KOPT-K1 (cell line): ENCODE data around the gene LUM.

Source experiments
- H3K27ac ChIP-seq: fragments of 200-600 bp; sonication (generic); 2 replicates; pipeline ENCODE4 v1.5.1; 2016; ENCODE audit warnings: antibody characterized with exemption, mild to moderate bottlenecking, low read depth, low read length; ENCODE audit not compliant: poor library complexity, severe bottlenecking
- H3K36me3 ChIP-seq: fragments of 200-600 bp; sonication (generic); 2 replicates; pipeline ENCODE4 v1.5.1; 2017; ENCODE audit warnings: antibody characterized with exemption, mild to moderate bottlenecking, low read length, moderate library complexity; ENCODE audit not compliant: insufficient read depth
- H3K9me3 ChIP-seq: fragments of 200-600 bp; sonication (generic); 2 replicates; pipeline ENCODE4 v1.5.1; 2017; ENCODE audit warnings: antibody characterized with exemption, low read length, mild to moderate bottlenecking; ENCODE audit not compliant: insufficient read depth, poor library complexity, severe bottlenecking

The LUM gene

DNA sequence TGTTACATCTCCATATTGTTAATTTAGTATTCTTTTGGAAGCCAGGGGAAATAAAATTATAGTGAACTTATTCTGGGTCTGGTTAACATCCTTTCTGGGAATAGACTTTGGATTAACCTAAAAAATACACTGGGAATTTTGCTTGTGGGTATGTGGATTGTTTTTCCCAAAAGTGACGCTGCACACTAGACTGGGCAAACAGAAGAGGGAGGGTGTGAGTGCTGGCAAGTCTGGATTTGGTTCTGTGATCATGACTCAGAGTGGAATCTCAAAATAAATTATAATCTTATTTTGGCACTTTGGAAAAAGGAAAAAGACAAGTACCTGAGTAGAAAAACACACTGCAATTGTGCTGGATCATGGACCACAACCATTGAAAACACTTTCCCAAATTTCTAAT, 15.2 kb upstream of the LUM start:
- no peak overlapping the region for H3K27ac ChIP-seq
- H3K36me3 ChIP-seq: no peaks in the 10 kb centered on the region
- no peaks in the 10 kb centered on the region for H3K9me3 ChIP-seq

DNA sequence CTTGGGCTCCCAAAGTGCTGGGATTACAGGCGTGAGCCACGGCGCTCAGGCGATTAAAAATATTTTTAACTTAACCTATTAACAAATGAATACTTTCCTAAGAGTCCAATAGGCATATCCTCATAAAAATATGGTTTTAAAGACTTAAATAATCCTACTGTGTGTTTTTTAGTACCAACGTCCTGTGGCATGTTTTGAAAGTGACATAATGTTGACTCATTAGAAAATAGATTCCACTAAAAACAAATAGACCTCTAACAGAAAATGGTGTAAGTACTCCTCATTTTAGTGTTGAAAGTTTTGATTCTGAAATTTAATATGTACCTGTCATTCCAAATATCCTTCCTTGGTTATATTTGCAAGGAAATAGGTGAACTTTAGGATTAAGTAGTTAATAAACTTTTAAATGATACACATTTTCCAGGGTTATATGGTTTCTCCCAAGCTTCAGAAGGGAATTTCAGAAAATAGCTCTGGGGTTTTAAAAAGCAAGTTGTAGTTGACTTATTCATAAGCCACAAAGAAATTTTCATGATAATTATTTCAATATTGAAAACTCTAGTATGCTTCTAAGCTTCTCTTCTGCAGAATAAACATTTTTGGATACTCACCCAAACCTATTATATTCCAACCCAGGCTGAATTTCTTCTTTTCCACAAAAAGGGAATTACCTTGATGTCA, 12.1 kb upstream of the LUM start:
- Histone ChIP-seq H3K36me3 (no peaks in the 10 kb centered on the region), H3K9me3 (no peaks in the 10 kb centered on the region), H3K27ac (no peak overlapping the region)

DNA sequence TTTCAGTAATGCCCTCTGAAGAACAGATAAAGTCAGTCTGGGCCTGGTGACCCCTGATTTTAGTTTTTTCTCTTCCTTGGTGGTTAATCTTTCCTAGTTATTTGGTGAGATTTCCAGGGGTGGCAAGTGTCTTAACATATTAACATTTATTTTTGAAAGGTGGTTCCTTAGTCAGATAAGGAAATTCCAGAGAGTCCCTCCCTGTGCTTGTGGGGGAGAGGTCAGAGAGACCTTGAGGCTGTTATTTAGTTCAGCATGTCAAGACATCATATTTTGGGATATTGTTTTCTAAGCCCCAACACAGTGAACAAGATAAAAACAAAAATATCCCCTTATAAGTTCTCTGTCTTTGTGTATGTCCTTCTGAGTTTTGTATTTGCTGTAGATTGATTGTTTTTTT, 9.5 kb upstream of the LUM start:
- Histone ChIP-seq H3K9me3 (no peaks in the 10 kb centered on the region), H3K27ac (no peak overlapping the region), H3K36me3 (no peaks in the 10 kb centered on the region)

DNA sequence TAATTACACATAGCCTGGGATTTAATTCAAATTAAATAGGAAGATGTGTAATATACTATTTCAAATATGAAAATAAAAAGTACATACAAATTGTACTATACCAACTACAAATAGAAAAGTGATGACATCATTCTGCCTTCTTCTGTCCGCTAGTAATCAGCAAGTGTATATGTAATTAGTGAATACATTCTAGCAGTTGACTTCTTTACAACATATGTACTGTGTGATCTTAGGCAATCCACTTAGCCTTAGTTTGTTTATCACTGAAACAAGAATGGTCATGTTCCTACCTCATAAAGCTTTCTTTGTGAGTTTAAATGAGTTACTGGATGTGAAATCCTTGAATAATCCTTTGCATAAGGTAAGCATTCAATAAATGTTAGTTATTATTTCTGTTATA, 7.8 kb upstream of the LUM start:
- Histone ChIP-seq H3K27ac (no peak overlapping the region), H3K9me3 (no peaks in the 10 kb centered on the region), H3K36me3 (no peaks in the 10 kb centered on the region)

DNA sequence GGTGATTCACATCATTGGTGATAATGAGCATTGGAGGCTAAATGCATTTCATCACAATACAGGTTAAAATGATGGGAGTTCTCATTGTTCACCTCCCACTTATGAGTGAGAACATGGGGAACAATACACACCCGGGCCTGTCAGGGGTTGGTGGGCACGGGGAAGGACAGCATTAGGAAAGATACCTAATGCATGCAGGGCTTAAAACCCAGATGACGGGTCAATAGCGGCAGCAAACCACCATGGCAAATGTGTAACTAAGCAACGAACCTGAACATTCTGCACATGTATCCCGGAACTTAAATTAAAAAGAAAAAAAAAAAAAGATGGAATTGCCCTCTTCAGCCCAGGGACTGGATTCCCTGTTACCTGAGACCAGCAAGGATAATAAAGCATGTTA, 2.3 kb upstream of the LUM start:
- H3K27ac ChIP-seq: no peak overlapping the region
- H3K36me3 ChIP-seq: no peaks in the 10 kb centered on the region
- H3K9me3 ChIP-seq: no peaks in the 10 kb centered on the region

DNA sequence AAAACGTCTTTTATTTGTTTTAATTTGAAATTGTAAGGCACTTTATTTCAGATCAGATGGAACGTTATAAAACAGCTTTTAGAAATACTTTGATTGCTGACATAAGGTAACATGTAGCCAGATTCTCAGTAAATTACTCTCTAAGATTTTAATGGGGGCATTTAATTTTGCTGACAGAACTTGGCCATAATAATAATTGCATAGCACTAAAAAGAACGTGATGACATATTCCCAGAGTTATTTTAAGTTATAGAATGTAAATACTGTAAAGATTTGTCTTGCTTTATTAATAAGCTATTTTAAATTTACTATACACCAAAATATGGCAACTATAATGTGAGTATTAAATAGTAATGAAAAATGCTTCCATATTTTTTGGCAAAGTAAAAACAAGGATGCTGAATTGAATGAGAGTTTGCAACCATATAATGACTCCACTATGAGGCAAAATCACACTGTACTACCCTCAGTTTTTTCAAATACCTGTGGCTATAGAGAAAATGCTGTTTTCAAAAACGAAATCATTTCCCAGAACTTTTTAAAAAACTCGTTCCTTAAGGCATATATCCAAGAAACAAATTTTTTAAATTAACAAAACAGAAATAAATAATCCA, 876 bp downstream of the LUM start:
- Histone ChIP-seq H3K9me3 (no peaks in the 10 kb centered on the region), H3K27ac (no peak overlapping the region), H3K36me3 (no peaks in the 10 kb centered on the region)

DNA sequence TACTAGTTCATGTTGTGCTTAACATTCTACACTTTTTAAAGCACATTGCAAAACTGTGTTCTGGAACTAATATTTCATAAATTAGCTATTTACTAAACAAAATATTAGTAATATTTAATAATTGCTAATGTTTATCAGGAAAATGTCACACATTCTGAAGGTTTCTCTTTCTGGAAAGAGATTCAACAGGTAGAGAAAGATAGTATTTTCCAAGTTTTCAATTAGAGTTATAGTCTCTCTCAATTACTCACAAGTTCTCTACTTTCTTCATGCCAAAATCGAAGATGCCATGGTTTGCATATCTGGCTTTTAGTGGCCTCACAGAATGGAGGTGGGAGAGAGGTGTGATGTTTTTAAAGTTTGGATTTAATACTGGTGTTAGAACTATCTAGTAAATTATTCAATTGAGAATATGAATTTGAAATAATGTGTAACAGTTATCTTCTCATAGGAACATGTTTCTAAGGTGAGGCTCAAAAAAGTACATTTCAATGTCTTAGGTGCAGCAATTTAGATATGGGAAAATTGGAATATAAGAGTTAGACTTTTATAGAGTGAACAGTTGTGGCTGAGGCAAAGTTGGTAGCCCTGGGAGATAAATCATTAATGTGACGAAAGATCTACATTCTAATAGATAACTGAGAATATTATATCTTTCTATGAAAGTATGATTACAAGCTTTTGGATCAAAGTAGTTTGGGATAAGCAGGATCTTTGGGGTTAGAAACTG, 1.5 kb downstream of the LUM start:
- Histone ChIP-seq H3K36me3 (no peaks in the 10 kb centered on the region), H3K27ac (no peak overlapping the region), H3K9me3 (no peaks in the 10 kb centered on the region)

DNA sequence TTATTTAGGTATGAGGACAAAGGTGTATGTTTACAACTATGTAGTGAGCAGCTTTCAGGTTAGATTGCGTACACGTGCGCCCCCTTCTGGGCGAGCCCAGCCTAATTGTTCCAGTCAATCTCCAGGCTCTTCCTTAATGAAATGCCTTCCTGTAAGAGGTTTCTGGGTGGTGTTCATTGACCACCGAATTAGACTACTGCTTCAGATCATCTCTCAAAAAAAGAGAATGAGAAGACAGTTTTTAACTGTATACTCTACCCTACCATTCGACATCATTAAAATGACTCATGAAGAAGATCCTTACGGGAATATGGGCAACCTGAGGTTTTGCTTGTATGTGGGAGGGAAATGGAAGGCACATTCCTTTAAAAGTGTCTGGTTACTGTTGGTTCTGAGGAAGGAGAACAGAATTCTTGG, 2.1 kb downstream of the LUM start:
- H3K36me3 ChIP-seq: no peaks in the 10 kb centered on the region
- no peaks in the 10 kb centered on the region for H3K9me3 ChIP-seq
- H3K27ac ChIP-seq: no peak overlapping the region

DNA sequence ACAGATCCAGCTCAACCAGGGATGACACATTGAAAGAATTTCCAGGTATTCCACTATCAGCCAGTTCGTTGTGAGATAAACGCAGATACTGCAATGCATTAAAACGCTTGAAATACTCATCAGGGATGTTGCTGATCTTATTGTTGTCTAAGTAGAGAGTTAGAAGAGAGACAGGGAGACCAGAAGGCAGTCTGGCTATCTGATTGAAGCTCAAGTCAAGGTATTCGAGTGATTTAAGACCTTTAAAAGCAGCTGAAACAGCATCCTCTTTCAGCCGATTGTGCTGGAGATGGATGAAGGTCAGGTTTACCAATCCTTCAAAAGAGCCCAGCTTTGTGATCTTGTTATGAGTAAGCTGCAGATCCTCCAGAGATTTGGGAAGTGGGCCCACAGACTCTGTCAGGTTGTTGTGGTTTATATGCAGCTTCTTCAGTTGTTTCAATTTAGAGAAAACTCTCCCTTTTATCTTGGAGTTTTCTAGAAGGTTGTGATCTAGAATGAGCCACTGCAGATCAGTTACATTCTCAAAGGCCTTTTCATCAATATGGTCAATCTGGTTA, 3.0 kb downstream of the LUM start:
- Histone ChIP-seq H3K36me3 (no peaks in the 10 kb centered on the region), H3K27ac (no peak overlapping the region), H3K9me3 (no peaks in the 10 kb centered on the region)

DNA sequence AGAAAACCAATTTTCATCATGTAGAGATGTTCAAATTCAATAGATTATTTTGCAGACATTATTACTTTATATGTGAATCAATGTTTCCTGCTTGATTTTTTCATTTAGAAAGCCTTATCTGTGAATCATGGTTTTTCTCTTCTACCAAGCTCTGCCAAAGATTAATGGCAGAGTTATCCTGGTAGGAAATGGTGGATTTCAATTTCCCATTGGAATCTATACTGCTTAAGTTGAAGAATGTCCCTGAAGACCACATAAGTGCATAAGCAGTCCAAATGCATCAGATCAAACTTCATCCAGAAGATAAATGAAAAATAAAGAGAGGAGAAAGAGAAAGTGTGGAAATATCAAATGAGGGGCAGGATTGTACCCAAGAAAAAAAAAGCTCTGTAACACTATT, 5.0 kb downstream of the LUM start:
- Histone ChIP-seq H3K27ac (no peak overlapping the region), H3K36me3 (no peaks in the 10 kb centered on the region), H3K9me3 (no peaks in the 10 kb centered on the region)

DNA sequence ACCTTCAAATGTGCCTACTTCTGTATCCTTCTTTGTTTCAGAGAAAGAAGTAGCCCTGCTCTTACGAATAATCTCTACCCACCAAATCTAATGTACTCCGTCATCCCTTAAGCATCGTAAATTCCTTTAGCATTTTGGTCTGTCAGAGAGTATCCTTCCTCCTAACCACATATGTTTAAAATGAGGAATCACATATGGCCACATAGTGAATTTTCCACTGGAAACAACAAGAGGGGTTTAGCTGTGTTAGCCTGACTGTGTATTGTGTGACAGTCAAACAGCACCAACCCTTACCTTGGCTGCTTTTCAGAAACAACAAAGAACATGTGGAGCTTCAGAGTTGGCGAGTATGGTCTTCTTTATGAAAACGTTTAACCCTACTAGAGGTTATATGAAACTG, 5.5 kb downstream of the LUM start:
- H3K36me3 ChIP-seq: no peaks in the 10 kb centered on the region
- no peak overlapping the region for H3K27ac ChIP-seq
- no peaks in the 10 kb centered on the region for H3K9me3 ChIP-seq

DNA sequence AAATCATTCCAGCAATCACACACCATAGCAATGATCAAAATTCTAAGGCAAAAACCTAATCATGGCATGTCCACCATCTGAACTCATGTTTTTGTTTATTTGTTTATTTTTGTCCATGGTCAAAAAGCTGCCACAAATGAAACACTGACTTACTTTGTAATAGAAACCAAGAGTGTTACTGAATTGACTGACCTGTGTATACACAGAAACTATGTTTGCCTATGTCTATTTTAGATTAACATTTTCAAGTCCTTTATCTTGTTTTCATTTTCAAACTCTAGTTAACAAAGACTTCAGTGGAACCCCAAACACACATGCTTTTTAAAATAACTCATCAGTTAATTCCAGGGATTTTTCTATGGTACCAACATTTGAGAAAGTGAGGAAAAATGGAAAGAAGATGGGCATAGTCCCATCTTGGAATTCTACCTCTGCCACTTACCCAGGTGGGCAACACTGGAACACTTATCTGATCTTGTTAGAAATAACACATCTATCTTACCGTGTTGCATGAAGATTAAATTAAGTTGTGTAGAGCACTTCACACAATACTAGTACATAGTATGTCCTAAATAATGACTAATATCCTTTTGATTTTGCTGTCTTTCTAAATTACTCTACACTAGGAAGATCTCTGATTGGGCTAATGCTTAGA, 6.4 kb downstream of the LUM start:
- no peaks in the 10 kb centered on the region for H3K9me3 ChIP-seq
- no peak overlapping the region for H3K27ac ChIP-seq
- H3K36me3 ChIP-seq: no peaks in the 10 kb centered on the region

DNA sequence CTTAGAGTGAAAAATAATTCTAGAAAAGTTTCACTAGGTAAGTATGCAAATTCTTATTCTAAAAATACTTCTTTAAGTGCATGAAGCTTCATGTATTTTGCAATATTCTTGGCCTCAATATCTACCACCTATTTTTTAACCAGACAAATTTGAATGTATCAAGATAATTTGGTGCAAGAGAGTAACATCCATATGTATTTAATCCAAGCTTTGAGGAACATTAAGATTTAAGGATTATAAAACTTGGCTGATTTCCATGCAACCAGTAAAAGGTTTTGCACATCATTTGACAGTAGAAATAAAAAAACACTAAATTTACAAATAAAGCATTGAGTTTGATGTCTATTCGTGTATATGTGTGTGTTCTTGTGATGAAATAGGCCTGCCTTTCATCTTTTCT, 7.7 kb downstream of the LUM start:
- H3K9me3 ChIP-seq: no peaks in the 10 kb centered on the region
- H3K27ac ChIP-seq: no peak overlapping the region
- H3K36me3 ChIP-seq: no peaks in the 10 kb centered on the region

DNA sequence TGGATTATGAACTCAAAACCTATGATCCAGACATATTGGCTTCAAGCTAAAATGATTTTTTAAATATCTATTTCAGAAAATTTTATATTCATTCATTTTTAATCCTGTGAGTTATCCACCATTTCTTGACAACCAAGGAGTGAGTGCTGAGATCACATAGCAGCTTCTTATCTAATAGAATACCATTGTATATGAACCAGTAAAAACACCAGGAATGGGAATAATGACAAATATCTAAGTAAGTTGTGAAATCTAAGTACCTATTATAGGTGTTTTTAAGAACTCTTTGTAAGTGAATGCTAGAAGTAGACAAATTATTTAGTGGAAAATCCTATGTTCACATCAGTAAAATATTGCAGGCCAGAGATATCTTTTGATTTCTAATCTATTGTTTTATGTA, 8.2 kb downstream of the LUM start:
- H3K27ac ChIP-seq: no peak overlapping the region
- H3K9me3 ChIP-seq: no peaks in the 10 kb centered on the region
- H3K36me3 ChIP-seq: no peaks in the 10 kb centered on the region

DNA sequence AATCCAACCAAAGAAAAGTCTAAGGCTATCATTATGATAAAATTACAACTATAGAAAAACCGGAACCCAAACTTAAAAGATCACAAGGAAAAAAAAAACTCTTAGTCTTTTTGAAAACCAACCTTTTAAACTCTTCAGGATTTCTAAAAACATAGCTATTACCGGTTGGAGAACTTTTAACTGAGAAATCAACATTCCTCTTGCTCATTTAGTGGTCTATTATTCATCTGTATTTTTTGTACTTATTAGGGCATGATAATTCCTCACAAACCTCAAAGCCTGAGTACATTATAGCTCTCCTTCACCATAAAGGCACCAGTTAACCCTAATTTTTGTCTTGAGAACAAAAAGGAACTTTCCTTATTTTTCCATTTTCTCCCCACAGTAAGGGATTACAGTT, 10.4 kb downstream of the LUM start:
- Histone ChIP-seq H3K9me3 (no peaks in the 10 kb centered on the region), H3K27ac (no peak overlapping the region), H3K36me3 (no peaks in the 10 kb centered on the region)
